HCT116 (cell line): Measurements from ENCODE around the gene IL17RE. TPM values are rescaled to one million over a fixed set of nuclear protein-coding genes. Genes with fewer than 3 reads are reported as not detected.

Source experiments
- ATAC-seq: fragments of 200-7000 bp; cut with Tn5 transposase; 2 replicates; pipeline ENCODE4 v1.9.1; 2020; ENCODE audit warnings: mild to moderate bottlenecking, moderate library complexity
- BruUV-seq: library from RNA; stranded (reverse); fragments of 400-500 nt; replicated peaks from 2 replicates; lab custom pipeline; 2021; lab: Mats Ljungman, UMichigan
- CTCF ChIA-PET: fragments of 300-600 bp; sonication (Branson Sonifier 250); formaldehyde crosslinking; loops from one replicate; lab custom pipeline; 2021; ENCODE audit warnings: antibody characterized with exemption; lab: Charles Lee
- POLR2A ChIA-PET: fragments of 300-600, 350-600 bp; sonication (Branson Sonifier 250); formaldehyde crosslinking; loops from one replicate; lab custom pipeline; 2021; ENCODE audit warnings: antibody characterized with exemption; lab: Charles Lee
- RAD21 ChIA-PET, 2 experiments: fragments of 300-600 bp; sonication (Branson Sonifier 250); formaldehyde crosslinking; loops; one replicate each; lab custom pipeline; 2023; ENCODE audit warnings: low total read pairs in 2 of 2; ENCODE audit not compliant: uncharacterized antibody in 2 of 2, unreplicated experiment in 2 of 2, low non-redundant PET in 1 of 2; lab: Charles Lee
- DNase-seq: peaks from one replicate; pipeline ENCODE4 v3.0.0-alpha.2; 2010; ENCODE audit warnings: low read depth, low spot score
- H2AFZ ChIP-seq: fragments of 200-600 bp; shearing (Covaris generic), sonication (generic); 2 replicates; pipeline ENCODE4 v1.6.1; 2017; ENCODE audit warnings: low read depth, mixed run types, mixed read lengths, antibody characterized with exemption, low read length; ENCODE audit not compliant: poor library complexity, severe bottlenecking
- H3K27ac ChIP-seq: 2 replicates; pipeline ENCODE4 v1.5.1; 2012; ENCODE audit warnings: low read depth, low read length
- H3K27me3 ChIP-seq: fragments of 200-600 bp; sonication (generic); 2 replicates; pipeline ENCODE4 v1.6.1; 2016; ENCODE audit warnings: mixed run types, low read length, mixed read lengths; ENCODE audit not compliant: insufficient read depth
- H3K36me3 ChIP-seq, 2 experiments: fragments of 200-500 bp in 1 of 2; fragments of 200-600 bp in 1 of 2; sonication (Bioruptor generic) in 1 of 2; sonication (generic) in 1 of 2; 2 replicates each; pipeline versions ENCODE4 v1.5.1 to v1.6.1; 2014 to 2016; ENCODE audit warnings: low read length in 2 of 2, inconsistent platforms in 1 of 2, mixed read lengths in 1 of 2, mixed run types in 1 of 2; ENCODE audit not compliant: insufficient read depth in 2 of 2, control insufficient read depth in 1 of 2
- H3K4me1 ChIP-seq, 2 experiments: fragments of 200-600 bp in 1 of 2; sonication (generic) in 1 of 2; 2 replicates each; pipeline versions ENCODE4 v1.5.1 to v1.6.1; 2012 to 2017; ENCODE audit warnings: low read length in 2 of 2, inconsistent platforms in 1 of 2, mild to moderate bottlenecking in 1 of 2, mixed read lengths in 1 of 2, mixed run types in 1 of 2, moderate library complexity in 1 of 2; ENCODE audit not compliant: insufficient read depth in 2 of 2, control insufficient read depth in 1 of 2
- H3K4me2 ChIP-seq: fragments of 200-600 bp; sonication (generic); 2 replicates; pipeline ENCODE4 v1.6.1; 2017; ENCODE audit warnings: mixed run types, low read length, mixed read lengths
- H3K4me3 ChIP-seq, 2 experiments: fragments of 200-600 bp in 1 of 2; sonication (generic) in 1 of 2; replicated peaks in 1 of 2; 2 replicates each; pipeline ENCODE4 v1.5.1; 2011 to 2016; ENCODE audit warnings: low read length in 2 of 2, control low read depth in 1 of 2, low read depth in 1 of 2, mild to moderate bottlenecking in 1 of 2, mixed read lengths in 1 of 2, mixed run types in 1 of 2
- H3K79me2 ChIP-seq: fragments of 200-600 bp; sonication (generic); 2 replicates; pipeline ENCODE4 v1.6.1; 2017; ENCODE audit warnings: mild to moderate bottlenecking, mixed run types, low read length, moderate library complexity, mixed read lengths; ENCODE audit not compliant: insufficient read depth
- H3K9ac ChIP-seq: fragments of 200-600 bp; sonication (generic); 2 replicates; pipeline ENCODE4 v1.6.1; 2016; ENCODE audit warnings: low read length, mixed read lengths
- H3K9me2 ChIP-seq: fragments of 200-600 bp; sonication (generic), shearing (Covaris generic); 2 replicates; pipeline ENCODE4 v1.6.1; 2017; ENCODE audit warnings: mixed run types, mild to moderate bottlenecking, moderate library complexity; ENCODE audit not compliant: insufficient read depth
- H3K9me3 ChIP-seq, 2 experiments: fragments of 200-500 bp in 1 of 2; fragments of 200-600 bp in 1 of 2; sonication (Bioruptor generic) in 1 of 2; sonication (generic) in 1 of 2; 2 replicates each; pipeline ENCODE4 v1.6.1; 2014 to 2017; ENCODE audit warnings: low read length in 2 of 2, mixed read lengths in 2 of 2, inconsistent platforms in 1 of 2, low read depth in 1 of 2, mild to moderate bottlenecking in 1 of 2, mixed run types in 1 of 2, moderate library complexity in 1 of 2; ENCODE audit not compliant: control insufficient read depth in 1 of 2, insufficient read depth in 1 of 2
- H4K20me1 ChIP-seq: fragments of 200-600 bp; sonication (generic), shearing (Covaris generic); 2 replicates; pipeline ENCODE4 v1.6.1; 2017; ENCODE audit warnings: mixed run types, mild to moderate bottlenecking, moderate library complexity; ENCODE audit not compliant: insufficient read depth
- CEBPB ChIP-seq: IDR thresholded peaks from 2 replicates; pipeline ENCODE4 v1.6.1; 2012; ENCODE audit warnings: low read depth
- CTCF ChIP-seq, 3 experiments: fragments of 200-600 bp in 1 of 3; sonication (generic) in 1 of 3; IDR thresholded peaks in 2 of 3; conservative IDR thresholded peaks in 1 of 3; 2 replicates each; pipeline ENCODE4 v1.5.1; 2012 to 2017; ENCODE audit warnings: low read depth in 2 of 3, low read length in 2 of 3, antibody characterized with exemption in 1 of 3, borderline replicate concordance in 1 of 3, control low read depth in 1 of 3, mild to moderate bottlenecking in 1 of 3, mixed read lengths in 1 of 3, mixed run types in 1 of 3, moderate library complexity in 1 of 3; ENCODE audit not compliant: insufficient read depth in 1 of 3
- EGR1 ChIP-seq: IDR thresholded peaks from 2 replicates; pipeline ENCODE4 v1.6.1; 2012; ENCODE audit warnings: low read depth
- ELF1 ChIP-seq: IDR thresholded peaks from 2 replicates; pipeline ENCODE4 v1.6.1; 2012; ENCODE audit warnings: low read depth, borderline replicate concordance
- EZH2phosphoT487 ChIP-seq: fragments of 200-600 bp; IDR thresholded peaks from 2 replicates; pipeline ENCODE4 v1.6.1; 2018; ENCODE audit warnings: antibody characterized with exemption, borderline replicate concordance
- FOSL1 ChIP-seq: IDR thresholded peaks from 2 replicates; pipeline ENCODE4 v1.6.1; 2012; ENCODE audit warnings: low read depth
- POLR2A ChIP-seq: IDR thresholded peaks from 2 replicates; pipeline ENCODE4 v1.7.0; 2011; ENCODE audit warnings: borderline replicate concordance; ENCODE audit not compliant: insufficient read depth, insufficient read length; ENCODE audit errors: extremely low read depth
- POLR2AphosphoS5 ChIP-seq: IDR thresholded peaks from 2 replicates; pipeline ENCODE4 v1.6.1; 2011; ENCODE audit warnings: mild to moderate bottlenecking, low read depth, low read length, moderate library complexity
- RAD21 ChIP-seq: IDR thresholded peaks from 2 replicates; pipeline ENCODE4 v1.6.1; 2012; ENCODE audit warnings: low read depth, mild to moderate bottlenecking
- SP1 ChIP-seq: IDR thresholded peaks from 2 replicates; pipeline ENCODE4 v1.6.1; 2012; ENCODE audit warnings: low read depth
- TCF7L2 ChIP-seq: IDR thresholded peaks from 2 replicates; pipeline ENCODE4 v1.7.0; 2011; ENCODE audit warnings: borderline replicate concordance, inconsistent platforms; ENCODE audit not compliant: insufficient read depth, insufficient read length; ENCODE audit errors: extremely low read depth
- YY1 ChIP-seq: IDR thresholded peaks from 2 replicates; pipeline ENCODE4 v1.6.1; 2011; ENCODE audit warnings: low read length, low read depth, moderate library complexity, mild to moderate bottlenecking; ENCODE audit not compliant: insufficient replicate concordance; ENCODE audit errors: extremely low read depth
- ZFX ChIP-seq: fragments of 450-650 bp; IDR thresholded peaks from 2 replicates; pipeline ENCODE4 v1.6.1; 2017
- intact Hi-C: fragments of 100-400 bp; cut with micrococcal nuclease; formaldehyde crosslinking; loops from 2 replicates; pipeline ENCODE4 v1.10.0; 2022
- total RNA-seq: library from RNA; stranded (reverse); gene quantifications from one replicate; pipeline ENCODE4 v1.2.1, GENCODE V29; 2021; ENCODE audit not compliant: unreplicated experiment
- TF ChIP-seq, protein P1 (sequence below): IDR thresholded peaks from 2 replicates; pipeline ENCODE4 v1.6.1; 2012; ENCODE audit warnings: low read depth

The IL17RE gene
- total RNA-seq, 1 experiment from 2014 or later = 14.3 TPM

DNA sequence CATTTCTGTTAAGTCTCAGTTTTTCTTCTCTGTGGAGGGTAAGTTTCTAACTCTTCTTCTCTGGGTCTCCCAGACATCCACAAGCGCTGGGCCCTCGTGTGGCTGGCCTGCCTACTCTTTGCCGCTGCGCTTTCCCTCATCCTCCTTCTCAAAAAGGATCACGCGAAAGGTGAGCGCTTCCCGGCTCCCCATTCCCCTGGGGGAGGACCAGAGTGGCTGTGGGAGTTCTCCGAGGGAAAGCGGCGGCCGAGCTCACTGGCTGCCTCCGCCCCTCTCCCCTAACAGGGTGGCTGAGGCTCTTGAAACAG, 29.8 kb downstream of the IL17RE start (continued):
- TF ChIP-seq, protein P1, sequence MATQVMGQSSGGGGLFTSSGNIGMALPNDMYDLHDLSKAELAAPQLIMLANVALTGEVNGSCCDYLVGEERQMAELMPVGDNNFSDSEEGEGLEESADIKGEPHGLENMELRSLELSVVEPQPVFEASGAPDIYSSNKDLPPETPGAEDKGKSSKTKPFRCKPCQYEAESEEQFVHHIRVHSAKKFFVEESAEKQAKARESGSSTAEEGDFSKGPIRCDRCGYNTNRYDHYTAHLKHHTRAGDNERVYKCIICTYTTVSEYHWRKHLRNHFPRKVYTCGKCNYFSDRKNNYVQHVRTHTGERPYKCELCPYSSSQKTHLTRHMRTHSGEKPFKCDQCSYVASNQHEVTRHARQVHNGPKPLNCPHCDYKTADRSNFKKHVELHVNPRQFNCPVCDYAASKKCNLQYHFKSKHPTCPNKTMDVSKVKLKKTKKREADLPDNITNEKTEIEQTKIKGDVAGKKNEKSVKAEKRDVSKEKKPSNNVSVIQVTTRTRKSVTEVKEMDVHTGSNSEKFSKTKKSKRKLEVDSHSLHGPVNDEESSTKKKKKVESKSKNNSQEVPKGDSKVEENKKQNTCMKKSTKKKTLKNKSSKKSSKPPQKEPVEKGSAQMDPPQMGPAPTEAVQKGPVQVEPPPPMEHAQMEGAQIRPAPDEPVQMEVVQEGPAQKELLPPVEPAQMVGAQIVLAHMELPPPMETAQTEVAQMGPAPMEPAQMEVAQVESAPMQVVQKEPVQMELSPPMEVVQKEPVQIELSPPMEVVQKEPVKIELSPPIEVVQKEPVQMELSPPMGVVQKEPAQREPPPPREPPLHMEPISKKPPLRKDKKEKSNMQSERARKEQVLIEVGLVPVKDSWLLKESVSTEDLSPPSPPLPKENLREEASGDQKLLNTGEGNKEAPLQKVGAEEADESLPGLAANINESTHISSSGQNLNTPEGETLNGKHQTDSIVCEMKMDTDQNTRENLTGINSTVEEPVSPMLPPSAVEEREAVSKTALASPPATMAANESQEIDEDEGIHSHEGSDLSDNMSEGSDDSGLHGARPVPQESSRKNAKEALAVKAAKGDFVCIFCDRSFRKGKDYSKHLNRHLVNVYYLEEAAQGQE = no peak

DNA sequence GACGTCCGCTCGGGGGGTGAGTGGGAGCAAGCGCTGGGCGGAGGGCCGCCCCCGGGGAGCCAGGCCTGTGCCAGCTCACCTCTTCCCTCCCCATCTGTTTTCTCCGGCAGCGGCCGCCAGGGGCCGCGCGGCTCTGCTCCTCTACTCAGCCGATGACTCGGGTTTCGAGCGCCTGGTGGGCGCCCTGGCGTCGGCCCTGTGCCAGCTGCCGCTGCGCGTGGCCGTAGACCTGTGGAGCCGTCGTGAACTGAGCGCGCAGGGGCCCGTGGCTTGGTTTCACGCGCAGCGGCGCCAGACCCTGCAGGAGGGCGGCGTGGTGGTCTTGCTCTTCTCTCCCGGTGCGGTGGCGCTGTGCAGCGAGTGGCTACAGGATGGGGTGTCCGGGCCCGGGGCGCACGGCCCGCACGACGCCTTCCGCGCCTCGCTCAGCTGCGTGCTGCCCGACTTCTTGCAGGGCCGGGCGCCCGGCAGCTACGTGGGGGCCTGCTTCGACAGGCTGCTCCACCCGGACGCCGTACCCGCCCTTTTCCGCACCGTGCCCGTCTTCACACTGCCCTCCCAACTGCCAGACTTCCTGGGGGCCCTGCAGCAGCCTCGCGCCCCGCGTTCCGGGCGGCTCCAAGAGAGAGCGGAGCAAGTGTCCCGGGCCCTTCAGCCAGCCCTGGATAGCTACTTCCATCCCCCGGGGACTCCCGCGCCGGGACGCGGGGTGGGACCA, 30.4 kb downstream of the IL17RE start:
- no peaks in the 10 kb centered on the region for H3K79me2 ChIP-seq
- H3K9me3 ChIP-seq = no peaks in the 10 kb centered on the region
- H3K27ac ChIP-seq = peak overlapping the region; percentile 84
- peak; percentile 43 for DNase-seq
- RAD21 ChIA-PET = interaction anchor here (0.6 to 0.8 kb wide), 3 partner anchors 13 to 389 kb away, joined by 3 to 6 read pairs (median 4); partner anchors contain the start of gene IL17RE (in 1 of the 2)
- no peak overlapping the region for H2AFZ ChIP-seq
- peaks cover 0 to 4% of the 10 kb centered on the region in 2 experiments; a peak in 1 of 4 replicates for H3K36me3 ChIP-seq
- H3K4me1 ChIP-seq = peaks cover 9 to 24% of the 10 kb centered on the region in 2 experiments
- POLR2A ChIA-PET = interaction anchor here (1.0 to 3.0 kb wide), 6 partner anchors 10 to 390 kb away, joined by 3 to 27 read pairs (median 4); partner anchors contain the start of gene ARPC4
- peak; percentile 74 for ATAC-seq
- no peaks in the 10 kb centered on the region for H3K9me2 ChIP-seq
- TF ChIP-seq YY1 (peak; percentile 40), EZH2phosphoT487 (no peak), CTCF (IDR thresholded peaks at IDR 0.05 in 2 of 3, conservative IDR thresholded peaks at IDR 0.05 in 1 of 3; ENCODE audit: borderline replicate concordance in 1 of 3, insufficient read depth in 1 of 3, low read depth in 2 of 3, low read length in 2 of 3) (peak; percentile 64 to 76 (median 71)), POLR2A (no peak), EGR1 (peak; percentile 57), FOSL1 (no peak), RAD21 (peak; percentile 59), ZFX (peak; percentile 64; the same call in 1 of the 2 replicates), CEBPB (no peak), TCF7L2 (peak; percentile 8), SP1 (no peak), POLR2AphosphoS5 (peak; percentile 35; the same call in 1 of the 2 replicates), ELF1 (no peak)
- BruUV-seq = TSS peak; percentile 83
- no peaks in the 10 kb centered on the region for H3K27me3 ChIP-seq
- peak overlapping the region; percentile 52 to 69 for H3K4me3 ChIP-seq
- no peaks in the 10 kb centered on the region for H4K20me1 ChIP-seq
- H3K4me2 ChIP-seq = peak overlapping the region; percentile 87
- CTCF ChIA-PET = interaction anchor here (0.7 to 6.2 kb wide), 14 partner anchors 12 to 630 kb away, joined by 3 to 65 read pairs (median 4); partner anchors contain the start of genes IL17RC and RPUSD3
- peak overlapping the region; percentile 73 for H3K9ac ChIP-seq
- intact Hi-C loops = loop anchor here (5.0 kb wide), 3 partner anchors 41 to 216 kb away; partner anchors contain the start of genes JAGN1 and RPUSD3
